Measurements from ENCODE around the gene COMT. TPM values are rescaled to one million over a fixed set of nuclear protein-coding genes. Genes with fewer than 3 reads are reported as not detected.
"Not testable (repeated sequence)": the region's sequence is repeated elsewhere in the genome, so short reads cannot be mapped to it uniquely, and the experiment has no call there.

The COMT gene
- total RNA-seq, 2 donors from 2014 or later: 28.2 to 37.3 TPM

GRCh38 chr22:19913337-19913936 is 28.1 kb upstream of the COMT start:
- no peak overlapping the region for H3K4me3 Mint-ChIP-seq
- no peak for DNase-seq
- no peaks in the 10 kb centered on the region for H3K9me3 ChIP-seq (ENCODE audit: control insufficient read depth, low read length, poor library complexity, severe bottlenecking)
- no peak overlapping the region for H3K27ac Mint-ChIP-seq
- H3K4me1 Mint-ChIP-seq: peaks cover 3% of the 10 kb centered on the region
- ATAC-seq: no peak
- H3K27me3 Mint-ChIP-seq: no peaks in the 10 kb centered on the region
- peaks cover 22% of the 10 kb centered on the region for H3K36me3 Mint-ChIP-seq (ENCODE audit: low read depth)

DNA sequence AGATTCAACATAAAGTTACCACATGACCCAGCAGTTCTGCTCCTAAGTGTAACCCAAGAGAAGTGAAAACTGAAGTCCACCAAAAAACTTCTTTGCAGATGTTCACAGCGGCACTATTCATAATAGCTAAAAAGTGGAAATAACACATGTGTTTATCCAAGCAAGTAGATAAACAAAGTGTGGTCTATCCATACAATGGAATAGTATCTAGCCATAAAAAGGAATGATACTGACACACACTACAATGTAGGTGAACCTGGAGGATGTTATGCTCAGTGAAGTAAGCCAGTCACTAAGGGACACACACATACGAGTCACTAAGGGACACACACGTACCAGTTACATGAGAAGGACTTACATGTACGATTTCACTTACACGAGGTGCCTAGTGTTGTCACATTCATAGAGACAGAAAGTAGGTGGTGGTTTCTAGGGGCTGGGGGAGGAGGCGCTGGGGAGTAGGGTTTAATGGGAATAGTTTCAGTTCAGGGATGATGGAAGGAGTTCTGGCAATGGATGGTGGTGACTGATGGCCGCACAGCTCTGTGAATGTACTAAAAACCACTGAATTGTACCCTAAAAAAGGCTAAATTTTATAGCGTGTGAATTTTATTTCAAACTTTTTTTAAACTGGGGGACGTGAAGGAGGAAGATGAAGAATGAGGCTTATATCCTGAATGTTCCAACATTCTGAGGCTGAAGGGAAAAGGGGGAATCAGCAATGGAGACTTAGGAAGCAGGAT is 27.2 kb upstream of the COMT start:
- peaks cover 3% of the 10 kb centered on the region for H3K4me1 Mint-ChIP-seq
- H3K9me3 ChIP-seq (ENCODE audit: control insufficient read depth, low read length, poor library complexity, severe bottlenecking): no peaks in the 10 kb centered on the region
- H3K36me3 Mint-ChIP-seq (ENCODE audit: low read depth): peaks cover 22% of the 10 kb centered on the region
- ATAC-seq: no peak
- H3K27ac Mint-ChIP-seq: no peak overlapping the region
- DNase-seq: no peak
- H3K4me3 Mint-ChIP-seq: no peak overlapping the region
- no peaks in the 10 kb centered on the region for H3K27me3 Mint-ChIP-seq

GRCh38 chr22:19915287-19915954 is 26.2 kb upstream of the COMT start:
- no peak for DNase-seq
- no peaks in the 10 kb centered on the region for H3K4me1 Mint-ChIP-seq
- no peak overlapping the region for H3K27ac Mint-ChIP-seq
- H3K27me3 Mint-ChIP-seq: no peaks in the 10 kb centered on the region
- H3K9me3 ChIP-seq (ENCODE audit: control insufficient read depth, low read length, poor library complexity, severe bottlenecking): no peaks in the 10 kb centered on the region
- H3K36me3 Mint-ChIP-seq (ENCODE audit: low read depth): peaks cover 20% of the 10 kb centered on the region
- no peak for ATAC-seq
- no peak overlapping the region for H3K4me3 Mint-ChIP-seq

GRCh38 chr22:19916006-19916405 is 25.6 kb upstream of the COMT start:
- DNase-seq: no peak
- Mint-ChIP-seq H3K4me1 (no peaks in the 10 kb centered on the region), H3K27ac (no peak overlapping the region), H3K27me3 (no peaks in the 10 kb centered on the region), H3K4me3 (no peak overlapping the region), H3K36me3 (ENCODE audit: low read depth) (peaks cover 20% of the 10 kb centered on the region)
- no peaks in the 10 kb centered on the region for H3K9me3 ChIP-seq (ENCODE audit: control insufficient read depth, low read length, poor library complexity, severe bottlenecking)
- no peak for ATAC-seq

DNA sequence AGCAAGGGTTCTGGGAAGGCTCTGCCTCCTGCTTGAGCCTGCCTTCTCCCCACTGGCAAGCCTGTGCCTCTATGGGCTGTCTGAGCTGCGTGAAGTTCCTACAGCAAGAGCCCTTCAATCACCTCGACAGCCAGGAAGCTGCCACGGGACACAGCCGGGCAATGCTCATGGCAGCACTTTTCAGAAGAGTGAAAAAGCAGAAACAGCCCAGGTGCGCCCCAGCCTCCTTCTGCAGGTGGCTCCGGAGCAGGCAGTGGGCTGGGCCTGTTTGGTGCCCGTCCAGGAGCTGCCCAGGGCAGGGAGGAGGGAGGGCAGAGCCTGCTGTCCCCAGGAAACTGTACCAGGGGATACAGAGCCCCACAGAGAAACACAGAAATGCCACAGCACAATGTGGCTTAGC is 24.6 kb upstream of the COMT start:
- Mint-ChIP-seq H3K4me1 (peaks cover 3% of the 10 kb centered on the region), H3K4me3 (no peak overlapping the region), H3K27me3 (no peaks in the 10 kb centered on the region), H3K36me3 (ENCODE audit: low read depth) (peaks cover 20% of the 10 kb centered on the region), H3K27ac (no peak overlapping the region)
- DNase-seq: no peak
- H3K9me3 ChIP-seq (ENCODE audit: control insufficient read depth, low read length, poor library complexity, severe bottlenecking): no peaks in the 10 kb centered on the region
- ATAC-seq: no peak

DNA sequence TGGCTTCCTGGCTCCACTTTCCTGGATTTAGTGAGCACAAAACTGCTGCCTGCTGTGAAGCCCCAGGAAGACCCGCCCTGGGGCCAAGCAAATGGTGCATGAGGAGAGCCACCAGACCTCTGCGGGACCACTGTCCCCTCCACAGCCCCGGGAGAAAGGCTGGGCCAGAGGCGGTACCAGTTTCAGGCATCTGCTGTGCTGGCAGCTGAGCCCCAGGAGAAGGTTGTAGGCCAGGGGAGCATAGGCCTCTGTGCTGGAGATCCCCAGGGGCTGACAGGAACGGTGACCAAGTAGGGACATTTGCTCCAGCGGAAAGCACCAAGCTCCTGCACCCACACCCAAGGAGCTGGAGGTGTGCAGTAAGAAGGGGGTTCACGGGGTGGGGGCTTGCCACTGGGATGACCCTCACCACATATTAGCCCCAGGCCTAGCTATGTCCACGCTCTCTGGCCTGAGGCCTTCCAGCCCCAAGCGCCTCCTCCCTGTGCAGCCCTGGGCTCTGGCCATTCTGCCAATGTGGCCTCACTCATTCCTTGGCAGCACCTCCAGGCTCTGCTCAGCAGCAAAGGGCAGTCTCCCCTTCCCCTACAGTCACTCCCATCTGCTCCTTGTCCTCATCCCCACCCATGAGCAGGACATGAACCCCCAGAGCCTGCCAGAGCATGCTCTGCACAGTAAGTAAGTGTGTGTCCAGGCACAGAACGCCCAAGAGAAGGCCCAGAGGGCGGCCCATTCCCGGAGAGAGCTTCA is 24.0 kb upstream of the COMT start:
- Mint-ChIP-seq H3K27ac (no peak overlapping the region), H3K36me3 (ENCODE audit: low read depth) (peaks cover 20% of the 10 kb centered on the region), H3K27me3 (no peaks in the 10 kb centered on the region), H3K4me3 (no peak overlapping the region), H3K4me1 (peaks cover 3% of the 10 kb centered on the region)
- H3K9me3 ChIP-seq (ENCODE audit: control insufficient read depth, low read length, poor library complexity, severe bottlenecking): no peaks in the 10 kb centered on the region
- DNase-seq (no peak), ATAC-seq (no peak)

DNA sequence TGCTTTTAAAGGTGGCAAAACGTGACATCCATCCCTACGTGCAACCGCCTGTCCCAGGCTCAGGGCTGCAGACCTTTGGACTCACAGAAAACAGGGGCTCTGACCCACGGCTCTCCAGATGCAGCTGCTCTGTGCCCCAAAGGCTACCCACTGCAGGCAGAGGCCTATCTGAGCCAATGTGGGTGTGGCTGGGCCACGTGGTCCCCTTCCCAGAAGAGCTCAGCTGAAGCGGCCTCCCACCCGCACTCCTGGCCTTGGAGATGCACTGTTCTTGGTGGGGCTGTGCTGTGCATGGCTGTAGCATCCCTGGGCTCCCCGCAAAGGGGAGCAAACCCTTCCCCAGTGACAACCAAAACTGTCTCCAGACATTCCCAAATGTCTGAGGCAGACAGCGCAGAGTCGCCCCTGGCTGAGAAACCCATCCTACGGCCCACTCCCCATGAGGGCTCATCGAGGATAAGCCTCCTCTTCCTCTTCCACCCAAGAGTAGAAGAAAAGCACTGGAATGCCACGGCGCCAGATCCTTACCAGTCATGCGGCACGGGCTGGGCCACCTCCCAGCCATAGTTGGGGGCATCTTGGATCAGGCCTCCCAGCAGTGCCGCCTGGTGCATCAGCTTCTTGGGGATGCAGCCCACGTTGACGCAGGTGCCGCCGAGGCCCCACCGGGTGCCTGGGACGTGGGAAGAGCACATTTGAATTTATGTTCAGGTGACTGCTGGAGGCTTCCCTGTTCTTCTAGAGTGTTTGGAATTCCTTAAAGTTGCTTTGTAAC is 23.1 kb upstream of the COMT start:
- H3K36me3 Mint-ChIP-seq (ENCODE audit: low read depth): peaks cover 20% of the 10 kb centered on the region
- H3K27me3 Mint-ChIP-seq: no peaks in the 10 kb centered on the region
- H3K4me3 Mint-ChIP-seq: no peak overlapping the region
- ATAC-seq (no peak), DNase-seq (no peak)
- no peak overlapping the region for H3K27ac Mint-ChIP-seq
- H3K4me1 Mint-ChIP-seq: peaks cover 3% of the 10 kb centered on the region
- H3K9me3 ChIP-seq (ENCODE audit: control insufficient read depth, low read length, poor library complexity, severe bottlenecking): no peaks in the 10 kb centered on the region

DNA sequence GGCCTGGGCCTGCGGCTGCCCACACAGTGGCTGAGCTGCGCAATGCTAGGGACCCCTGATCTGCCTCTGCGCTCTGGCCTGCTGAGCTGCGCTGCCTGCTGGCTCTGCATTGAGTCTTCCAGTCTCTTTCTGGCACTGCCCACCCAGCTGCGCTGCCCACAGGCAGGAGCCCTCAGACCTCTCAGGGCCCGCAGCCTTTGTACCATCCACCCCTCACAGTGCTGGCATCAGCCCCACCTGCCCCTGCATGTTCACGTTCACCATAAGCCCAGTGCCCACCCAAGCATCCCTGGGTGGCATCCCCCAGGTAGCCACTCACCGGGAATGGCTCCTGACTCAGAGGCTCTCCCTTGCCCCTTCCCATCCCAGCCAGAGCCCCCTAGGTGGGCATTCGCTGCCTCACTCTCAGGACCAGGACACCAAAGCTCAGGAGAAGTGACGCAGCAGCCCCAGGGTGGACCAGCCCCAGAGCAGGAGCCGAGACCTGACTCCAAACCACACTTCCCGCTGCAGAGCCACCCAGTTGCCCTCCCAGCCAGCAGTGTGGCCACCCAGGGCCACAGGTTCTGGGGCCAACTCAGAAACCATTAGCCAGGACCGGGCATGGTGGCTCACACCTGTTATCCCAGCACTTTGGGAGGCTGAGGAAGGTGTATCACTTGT is 21.7 kb upstream of the COMT start:
- H3K4me3 Mint-ChIP-seq: no peak overlapping the region
- no peak for DNase-seq
- H3K9me3 ChIP-seq (ENCODE audit: control insufficient read depth, low read length, poor library complexity, severe bottlenecking): no peaks in the 10 kb centered on the region
- H3K36me3 Mint-ChIP-seq (ENCODE audit: low read depth): peaks cover 8% of the 10 kb centered on the region
- H3K27ac Mint-ChIP-seq: no peak overlapping the region
- no peaks in the 10 kb centered on the region for H3K27me3 Mint-ChIP-seq
- ATAC-seq: no peak
- H3K4me1 Mint-ChIP-seq: peaks cover 6% of the 10 kb centered on the region

- H3K9me3 ChIP-seq (ENCODE audit: control insufficient read depth, low read length, poor library complexity, severe bottlenecking): no peaks in the 10 kb centered on the region
- no peak for DNase-seq
- Mint-ChIP-seq H3K27ac (no peak overlapping the region), H3K4me3 (peak overlapping the region; percentile 12), H3K36me3 (ENCODE audit: low read depth) (peaks cover 2% of the 10 kb centered on the region), H3K4me1 (peaks cover 6% of the 10 kb centered on the region), H3K27me3 (no peaks in the 10 kb centered on the region)
- no peak for ATAC-seq
These were observed 20.0 kb upstream of the COMT start for GRCh38 chr22:19921544-19922081.

- Mint-ChIP-seq H3K27ac (no peak overlapping the region), H3K27me3 (no peaks in the 10 kb centered on the region), H3K4me1 (peaks cover 8% of the 10 kb centered on the region), H3K36me3 (ENCODE audit: low read depth) (no peaks in the 10 kb centered on the region), H3K4me3 (no peak overlapping the region)
- DNase-seq (no peak), ATAC-seq (no peak)
- no peaks in the 10 kb centered on the region for H3K9me3 ChIP-seq (ENCODE audit: control insufficient read depth, low read length, poor library complexity, severe bottlenecking)
These were observed 17.6 kb upstream of the COMT start for GRCh38 chr22:19923914-19924513.

DNA sequence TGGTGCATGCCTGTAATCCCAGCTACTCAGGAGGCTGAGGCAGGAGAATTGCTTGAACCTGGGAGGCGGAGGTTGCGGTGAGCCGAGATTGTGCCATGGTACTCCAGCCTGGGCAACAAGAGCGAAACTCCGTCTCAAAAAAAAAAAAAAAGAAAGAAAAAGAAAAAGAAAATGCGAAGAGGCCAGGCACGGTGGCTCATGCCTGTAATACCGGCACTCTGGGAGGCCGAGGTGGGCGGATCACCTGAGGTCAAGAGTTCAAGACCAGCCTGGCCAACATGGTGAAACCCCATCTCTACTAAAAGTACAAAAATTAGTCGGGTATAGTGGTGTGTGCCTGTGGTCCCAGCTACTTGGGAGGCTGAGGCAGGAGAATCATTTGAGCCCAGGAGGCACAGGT is 15.5 kb upstream of the COMT start:
- not testable (repeated sequence) for H3K4me3 Mint-ChIP-seq, H3K27me3 Mint-ChIP-seq, ATAC-seq

DNA sequence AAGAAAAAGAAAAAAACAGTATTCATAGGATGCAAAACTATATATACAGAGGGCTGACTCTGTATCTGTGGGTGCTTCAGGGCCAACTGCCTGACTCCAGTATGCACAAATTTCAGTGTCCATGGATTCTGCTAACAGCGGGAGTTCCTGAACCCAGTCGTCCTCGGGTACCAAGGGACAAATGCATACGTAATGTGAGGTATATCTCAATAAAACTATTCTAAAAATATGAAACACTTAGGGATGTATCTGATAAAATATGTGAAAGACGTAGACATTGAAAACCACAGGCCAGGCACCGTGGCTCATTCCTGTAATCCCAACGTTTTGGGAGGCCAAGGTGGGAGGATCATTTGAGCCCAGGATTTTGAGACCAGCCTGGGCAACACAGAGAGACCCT is 13.9 kb upstream of the COMT start:
- ATAC-seq: no peak
- Mint-ChIP-seq H3K4me1 (peaks cover 10% of the 10 kb centered on the region), H3K4me3 (no peak overlapping the region), H3K27me3 (no peaks in the 10 kb centered on the region), H3K36me3 (ENCODE audit: low read depth) (no peaks in the 10 kb centered on the region), H3K27ac (no peak overlapping the region)
- no peak for DNase-seq
- H3K9me3 ChIP-seq (ENCODE audit: control insufficient read depth, low read length, poor library complexity, severe bottlenecking): no peaks in the 10 kb centered on the region

More for the DNA sequence above, 15.5 kb upstream of the COMT start:
- peaks cover 13% of the 10 kb centered on the region for H3K4me1 Mint-ChIP-seq
- H3K9me3 ChIP-seq (ENCODE audit: control insufficient read depth, low read length, poor library complexity, severe bottlenecking); DNase-seq; H3K27ac Mint-ChIP-seq; H3K36me3 Mint-ChIP-seq (ENCODE audit: low read depth): not testable (repeated sequence)
